ENCODE measurements around the gene RPS6KA2.

Gene RPS6KA2

DNA sequence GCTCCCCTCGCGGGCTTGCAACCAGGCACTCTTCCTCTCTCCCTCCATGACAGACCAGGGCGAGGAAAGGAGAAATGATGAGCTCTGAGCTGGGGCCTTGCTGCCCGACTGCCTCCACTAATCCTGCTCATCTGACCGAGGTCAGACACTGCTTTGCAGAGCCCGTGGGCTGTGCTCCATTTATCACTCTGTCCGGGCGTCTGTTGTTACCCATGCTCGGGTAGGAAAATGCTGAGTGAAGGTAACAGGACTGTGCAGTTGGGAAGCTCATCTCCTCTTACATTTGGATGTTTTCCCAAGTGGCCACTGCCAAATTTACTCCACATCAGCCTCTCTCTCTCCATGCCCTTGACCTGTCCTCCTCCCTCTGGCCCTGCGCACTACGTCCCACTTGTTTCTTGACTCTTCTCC lies 14.6 kb downstream of the RPS6KA2 start:
- no peak for FAIRE-seq

GRCh38 chr6:166611631-166612030 lies 15.4 kb downstream of the RPS6KA2 start:
- FAIRE-seq: no peak

DNA sequence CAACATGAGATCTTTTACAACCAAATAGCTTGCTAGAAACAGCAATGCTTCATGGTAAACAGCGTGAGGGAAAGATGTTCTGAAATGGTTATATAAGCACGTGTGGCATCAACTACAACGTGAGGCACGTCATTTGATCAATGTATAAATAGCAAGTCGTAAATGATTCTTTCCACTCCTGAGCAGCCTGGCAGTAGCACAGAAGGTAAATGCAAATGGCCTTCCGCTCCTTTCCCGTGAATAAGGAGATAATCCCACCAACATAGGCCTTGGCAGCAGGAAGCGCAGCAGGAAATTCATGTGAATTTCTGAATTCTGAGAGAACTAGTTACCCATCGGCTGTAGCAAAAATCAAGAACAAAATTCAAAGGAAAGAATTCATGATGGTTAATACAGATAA lies 17.0 kb downstream of the RPS6KA2 start:
- FAIRE-seq: no peak

DNA sequence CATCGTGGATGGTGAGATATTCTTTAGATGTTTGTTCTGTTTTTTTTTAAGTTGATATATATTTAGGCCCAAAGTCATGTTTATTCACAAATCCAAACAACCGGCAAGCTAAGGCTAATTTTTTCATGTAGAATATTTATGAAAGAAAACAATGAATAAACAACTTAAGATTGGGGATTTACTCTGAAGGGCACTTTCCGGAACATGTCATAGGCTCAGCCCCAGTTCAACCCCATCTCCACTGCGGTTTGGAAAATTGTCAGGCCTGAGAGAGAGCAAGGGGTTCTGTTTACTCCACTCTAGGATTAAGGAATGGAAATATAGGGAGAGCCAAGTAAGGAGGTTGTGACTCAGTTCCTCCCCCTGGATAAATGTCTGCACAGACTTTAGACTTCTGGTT lies 18.3 kb downstream of the RPS6KA2 start:
- no peak for FAIRE-seq

DNA sequence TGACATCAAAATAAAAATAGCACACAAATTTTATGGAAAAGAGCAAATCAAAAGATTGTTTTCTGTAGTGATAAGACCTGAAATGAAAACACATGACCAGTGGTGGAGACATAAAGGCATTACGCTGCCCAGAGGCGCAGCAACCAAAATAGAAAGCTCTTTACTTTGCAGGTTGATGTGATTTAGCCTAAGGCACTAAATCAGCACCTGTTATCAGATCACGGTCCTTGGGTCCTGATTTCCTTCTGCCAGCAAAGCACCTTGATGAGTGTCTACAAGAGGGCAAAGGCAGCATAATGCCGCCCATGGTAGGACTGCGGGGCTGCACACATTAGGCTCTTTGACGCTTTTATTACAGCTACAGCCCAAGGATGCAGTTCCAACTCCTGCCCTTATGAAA lies 21.3 kb downstream of the RPS6KA2 start:
- no peak for FAIRE-seq

DNA sequence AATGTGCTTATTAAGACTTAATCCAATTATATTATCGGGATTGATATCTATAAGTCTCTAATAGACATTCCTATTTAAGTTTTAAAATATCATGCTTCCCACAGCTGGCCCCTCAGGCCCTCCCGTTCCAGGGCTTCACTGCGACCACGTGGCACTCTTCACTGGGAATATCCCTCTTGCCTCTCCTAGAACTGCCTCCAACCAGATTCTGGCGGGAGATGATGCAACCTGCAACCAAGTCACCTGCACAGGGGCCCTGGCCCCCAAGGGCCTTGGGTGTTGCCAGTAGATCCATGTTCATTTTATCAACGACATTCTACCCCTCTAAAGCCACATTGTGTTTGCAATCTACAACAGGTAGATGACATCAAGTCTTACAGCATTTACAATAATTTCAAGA lies 22.1 kb downstream of the RPS6KA2 start:
- FAIRE-seq: no peak

DNA sequence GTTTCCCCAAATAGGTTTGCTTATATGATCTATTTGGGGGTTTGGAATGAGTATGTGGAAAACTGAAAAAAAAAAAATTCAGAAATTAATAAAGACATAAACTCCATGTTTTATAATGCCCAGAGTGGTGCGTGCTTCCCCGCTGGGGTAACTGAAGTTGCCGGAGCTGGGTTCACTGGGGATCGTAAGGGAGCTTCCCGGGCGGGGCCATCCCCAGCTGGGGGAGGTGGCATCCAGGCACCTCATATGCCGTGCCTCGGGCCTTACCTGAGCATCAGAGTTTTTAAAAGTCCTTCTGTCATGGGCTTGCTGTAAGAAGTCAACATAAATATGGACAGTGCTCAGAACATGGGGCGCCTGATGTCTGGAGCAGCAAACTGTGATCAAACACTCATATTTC lies 22.7 kb downstream of the RPS6KA2 start:
- no peak for FAIRE-seq

DNA sequence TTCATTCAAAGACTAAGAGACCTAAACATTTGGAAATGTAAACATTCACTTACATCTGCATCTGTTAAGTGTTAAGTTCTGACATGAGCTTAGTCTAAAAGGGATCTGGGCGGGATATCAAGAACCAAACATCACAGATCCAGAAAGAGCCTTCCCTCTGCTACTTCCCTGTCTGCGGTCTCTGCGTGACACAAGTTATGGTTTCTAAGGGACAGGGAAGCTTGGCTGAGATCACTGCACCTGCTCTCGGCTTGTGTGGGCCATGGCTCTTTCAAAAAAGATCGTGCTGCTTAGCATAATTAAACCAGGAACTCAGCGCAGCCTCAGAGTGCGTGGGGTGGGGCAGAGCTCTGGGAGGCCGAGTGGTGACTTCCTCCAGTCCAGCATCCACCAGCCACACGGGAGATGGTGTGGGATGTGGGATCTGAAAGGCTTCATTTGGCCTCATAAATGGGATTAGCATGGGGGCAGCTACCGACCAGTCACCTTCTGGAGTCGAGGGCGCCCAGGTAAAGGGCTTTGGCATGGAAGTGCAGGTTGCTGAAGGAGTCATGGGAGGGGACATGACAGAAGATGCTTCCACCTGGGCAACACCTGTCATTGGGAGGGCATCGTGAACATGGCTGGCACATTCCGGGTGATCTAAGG lies 23.9 kb downstream of the RPS6KA2 start:
- no peak for FAIRE-seq

DNA sequence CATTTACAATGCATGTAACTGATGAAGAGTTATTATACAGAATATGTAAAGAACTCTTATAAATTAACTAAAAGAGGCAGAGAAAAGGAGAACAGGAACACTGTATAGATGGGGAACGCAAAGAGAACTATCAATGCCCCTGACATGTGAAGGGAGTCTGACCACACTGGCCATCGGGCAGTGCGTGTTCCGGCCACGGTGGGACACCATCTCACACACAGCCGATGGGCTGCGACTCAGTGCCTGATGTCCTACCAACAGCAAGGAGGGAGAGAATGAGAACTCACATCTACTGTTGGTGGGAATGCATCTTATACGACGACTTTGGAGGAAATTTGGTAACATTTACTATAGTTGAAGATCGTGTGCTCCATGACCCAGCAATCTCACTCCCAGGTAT lies 25.1 kb downstream of the RPS6KA2 start:
- no peak for FAIRE-seq

- FAIRE-seq: no peak
Observed at GRCh38 chr6:166600931-166601330, 26.1 kb downstream of the RPS6KA2 start.

DNA sequence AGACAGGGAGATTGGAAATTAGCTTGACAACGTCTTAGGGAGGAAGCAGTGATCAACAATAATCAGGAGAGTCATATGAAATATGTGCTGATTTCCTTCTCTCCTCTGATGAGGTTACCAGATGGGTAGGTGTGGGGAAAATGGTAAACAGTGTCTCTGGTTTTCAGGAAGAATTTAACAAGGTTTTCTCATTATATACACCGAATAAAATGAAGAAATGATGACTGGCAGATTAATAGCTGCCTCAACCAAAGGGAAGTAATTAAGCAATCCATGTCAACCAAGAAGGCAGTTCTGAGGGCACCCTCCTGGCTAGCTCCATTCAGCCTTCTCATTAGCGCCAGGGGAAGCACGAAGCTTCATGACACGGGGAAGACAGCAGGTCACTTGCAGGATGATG lies 27.8 kb downstream of the RPS6KA2 start:
- FAIRE-seq: no peak

- no peak for FAIRE-seq
Observed at GRCh38 chr6:166598441-166599138, 28.5 kb downstream of the RPS6KA2 start.

GRCh38 chr6:166597711-166598440 lies 29.2 kb downstream of the RPS6KA2 start:
- FAIRE-seq: no peak

- no peak for FAIRE-seq
Observed at GRCh38 chr6:166596776-166597507, 30.1 kb downstream of the RPS6KA2 start.

DNA sequence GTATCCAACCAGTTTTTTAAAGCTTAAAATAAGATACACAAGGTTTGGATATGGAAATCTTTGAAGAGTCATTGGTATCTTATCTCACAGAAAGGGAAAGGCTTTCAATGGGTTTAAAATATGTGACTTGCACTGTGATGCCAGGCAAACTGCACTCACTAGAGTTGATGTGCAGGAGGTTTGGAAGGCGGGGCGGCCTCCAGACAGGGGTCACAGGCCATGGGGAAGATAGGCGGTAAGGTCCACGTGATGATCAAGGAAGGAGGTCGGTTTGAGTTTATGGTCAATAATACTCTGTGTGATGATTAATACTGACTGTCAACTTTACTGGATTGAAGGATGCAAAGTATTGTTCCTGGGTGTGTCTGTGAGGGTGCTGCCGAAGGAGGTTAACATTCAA lies 31.1 kb downstream of the RPS6KA2 start:
- no peak for FAIRE-seq

- FAIRE-seq: no peak
Observed at GRCh38 chr6:166595061-166595780, 31.8 kb downstream of the RPS6KA2 start.

DNA sequence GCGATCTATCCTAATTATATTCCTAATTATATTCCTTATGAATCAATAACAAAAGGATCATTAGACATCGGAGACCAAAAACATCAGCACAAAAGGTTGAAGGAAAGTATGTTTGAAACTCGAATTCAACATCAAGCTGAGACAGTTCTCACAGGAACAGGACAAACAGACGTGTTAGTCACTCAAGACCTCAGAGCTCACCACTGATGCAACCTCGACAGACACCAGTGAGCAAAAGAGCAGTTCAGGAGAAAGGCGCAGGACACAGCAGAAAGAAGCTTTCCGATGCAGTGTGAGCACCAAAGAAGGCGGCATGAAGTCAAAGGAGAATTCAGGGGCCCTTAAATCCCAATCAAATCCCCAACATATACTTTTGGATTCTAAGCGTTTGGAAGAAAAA lies 34.2 kb downstream of the RPS6KA2 start:
- no peak for FAIRE-seq

GRCh38 chr6:166591961-166592520 lies 35.0 kb downstream of the RPS6KA2 start:
- FAIRE-seq: no peak

DNA sequence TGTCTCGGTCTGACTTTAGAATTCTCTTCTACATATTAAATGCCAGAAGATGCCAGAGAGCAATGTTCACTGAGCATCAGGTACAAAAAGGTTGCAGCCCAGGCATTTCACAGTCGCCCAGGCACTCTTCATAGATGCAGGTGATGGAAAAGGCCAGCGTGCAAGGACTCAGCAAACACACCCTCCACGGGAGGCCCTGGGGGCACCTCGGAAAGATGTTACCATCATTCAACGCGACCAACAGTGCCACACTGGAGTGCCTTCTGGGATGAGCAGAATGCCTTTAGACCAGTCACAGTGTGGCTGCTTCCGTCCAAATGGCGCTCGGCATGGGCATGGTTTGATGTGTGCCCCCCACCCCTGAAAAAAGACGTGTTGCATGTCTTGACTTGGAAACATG lies 36.0 kb downstream of the RPS6KA2 start:
- FAIRE-seq: no peak

GRCh38 chr6:166589786-166590574 lies 37.1 kb downstream of the RPS6KA2 start:
- FAIRE-seq: no peak

- no peak for FAIRE-seq
Observed at GRCh38 chr6:166589337-166589731, 37.7 kb downstream of the RPS6KA2 start.

All from islet of Langerhans (tissue), 1 donor.